HCT116 (cell line): ENCODE measurements around the gene APH1B. TPM values are rescaled to one million over a fixed set of nuclear protein-coding genes. Genes with fewer than 3 reads are reported as not detected.

ENCODE experiments used
- ATAC-seq: fragments of 200-7000 bp; cut with Tn5 transposase; 2 replicates; pipeline ENCODE4 v1.9.1; 2020; ENCODE audit warnings: mild to moderate bottlenecking, moderate library complexity
- BruUV-seq: library from RNA; stranded (reverse); fragments of 400-500 nt; replicated peaks from 2 replicates; lab custom pipeline; 2021; lab: Mats Ljungman, UMichigan
- CTCF ChIA-PET: fragments of 300-600 bp; sonication (Branson Sonifier 250); formaldehyde crosslinking; loops from one replicate; lab custom pipeline; 2021; ENCODE audit warnings: antibody characterized with exemption; lab: Charles Lee
- POLR2A ChIA-PET: fragments of 300-600, 350-600 bp; sonication (Branson Sonifier 250); formaldehyde crosslinking; loops from one replicate; lab custom pipeline; 2021; ENCODE audit warnings: antibody characterized with exemption; lab: Charles Lee
- RAD21 ChIA-PET, 2 experiments: fragments of 300-600 bp; sonication (Branson Sonifier 250); formaldehyde crosslinking; loops; one replicate each; lab custom pipeline; 2023; ENCODE audit warnings: low total read pairs in 2 of 2; ENCODE audit not compliant: uncharacterized antibody in 2 of 2, unreplicated experiment in 2 of 2, low non-redundant PET in 1 of 2; lab: Charles Lee
- DNase-seq: peaks from one replicate; pipeline ENCODE4 v3.0.0-alpha.2; 2010; ENCODE audit warnings: low read depth, low spot score
- H2AFZ ChIP-seq: fragments of 200-600 bp; shearing (Covaris generic), sonication (generic); 2 replicates; pipeline ENCODE4 v1.6.1; 2017; ENCODE audit warnings: low read depth, mixed run types, mixed read lengths, antibody characterized with exemption, low read length; ENCODE audit not compliant: poor library complexity, severe bottlenecking
- H3K27ac ChIP-seq: 2 replicates; pipeline ENCODE4 v1.5.1; 2012; ENCODE audit warnings: low read depth, low read length
- H3K27me3 ChIP-seq: fragments of 200-600 bp; sonication (generic); 2 replicates; pipeline ENCODE4 v1.6.1; 2016; ENCODE audit warnings: mixed run types, low read length, mixed read lengths; ENCODE audit not compliant: insufficient read depth
- H3K36me3 ChIP-seq, 2 experiments: fragments of 200-500 bp in 1 of 2; fragments of 200-600 bp in 1 of 2; sonication (Bioruptor generic) in 1 of 2; sonication (generic) in 1 of 2; 2 replicates each; pipeline versions ENCODE4 v1.5.1 to v1.6.1; 2014 to 2016; ENCODE audit warnings: low read length in 2 of 2, inconsistent platforms in 1 of 2, mixed read lengths in 1 of 2, mixed run types in 1 of 2; ENCODE audit not compliant: insufficient read depth in 2 of 2, control insufficient read depth in 1 of 2
- H3K4me1 ChIP-seq, 2 experiments: fragments of 200-600 bp in 1 of 2; sonication (generic) in 1 of 2; 2 replicates each; pipeline versions ENCODE4 v1.5.1 to v1.6.1; 2012 to 2017; ENCODE audit warnings: low read length in 2 of 2, inconsistent platforms in 1 of 2, mild to moderate bottlenecking in 1 of 2, mixed read lengths in 1 of 2, mixed run types in 1 of 2, moderate library complexity in 1 of 2; ENCODE audit not compliant: insufficient read depth in 2 of 2, control insufficient read depth in 1 of 2
- H3K4me2 ChIP-seq: fragments of 200-600 bp; sonication (generic); 2 replicates; pipeline ENCODE4 v1.6.1; 2017; ENCODE audit warnings: mixed run types, low read length, mixed read lengths
- H3K4me3 ChIP-seq, 2 experiments: fragments of 200-600 bp in 1 of 2; sonication (generic) in 1 of 2; replicated peaks in 1 of 2; 2 replicates each; pipeline ENCODE4 v1.5.1; 2011 to 2016; ENCODE audit warnings: low read length in 2 of 2, control low read depth in 1 of 2, low read depth in 1 of 2, mild to moderate bottlenecking in 1 of 2, mixed read lengths in 1 of 2, mixed run types in 1 of 2
- H3K79me2 ChIP-seq: fragments of 200-600 bp; sonication (generic); 2 replicates; pipeline ENCODE4 v1.6.1; 2017; ENCODE audit warnings: mild to moderate bottlenecking, mixed run types, low read length, moderate library complexity, mixed read lengths; ENCODE audit not compliant: insufficient read depth
- H3K9ac ChIP-seq: fragments of 200-600 bp; sonication (generic); 2 replicates; pipeline ENCODE4 v1.6.1; 2016; ENCODE audit warnings: low read length, mixed read lengths
- H3K9me2 ChIP-seq: fragments of 200-600 bp; sonication (generic), shearing (Covaris generic); 2 replicates; pipeline ENCODE4 v1.6.1; 2017; ENCODE audit warnings: mixed run types, mild to moderate bottlenecking, moderate library complexity; ENCODE audit not compliant: insufficient read depth
- H3K9me3 ChIP-seq, 2 experiments: fragments of 200-500 bp in 1 of 2; fragments of 200-600 bp in 1 of 2; sonication (Bioruptor generic) in 1 of 2; sonication (generic) in 1 of 2; 2 replicates each; pipeline ENCODE4 v1.6.1; 2014 to 2017; ENCODE audit warnings: low read length in 2 of 2, mixed read lengths in 2 of 2, inconsistent platforms in 1 of 2, low read depth in 1 of 2, mild to moderate bottlenecking in 1 of 2, mixed run types in 1 of 2, moderate library complexity in 1 of 2; ENCODE audit not compliant: control insufficient read depth in 1 of 2, insufficient read depth in 1 of 2
- H4K20me1 ChIP-seq: fragments of 200-600 bp; sonication (generic), shearing (Covaris generic); 2 replicates; pipeline ENCODE4 v1.6.1; 2017; ENCODE audit warnings: mixed run types, mild to moderate bottlenecking, moderate library complexity; ENCODE audit not compliant: insufficient read depth
- EGR1 ChIP-seq: IDR thresholded peaks from 2 replicates; pipeline ENCODE4 v1.6.1; 2012; ENCODE audit warnings: low read depth
- EZH2 ChIP-seq: fragments of 200-600 bp; sonication (generic); IDR thresholded peaks from 2 replicates; pipeline ENCODE4 v1.6.1; 2017; ENCODE audit warnings: antibody characterized with exemption, mixed run types
- JUND ChIP-seq: IDR thresholded peaks from 2 replicates; pipeline ENCODE4 v1.6.1; 2012
- RAD21 ChIP-seq: IDR thresholded peaks from 2 replicates; pipeline ENCODE4 v1.6.1; 2012; ENCODE audit warnings: low read depth, mild to moderate bottlenecking
- TCF7L2 ChIP-seq: IDR thresholded peaks from 2 replicates; pipeline ENCODE4 v1.7.0; 2011; ENCODE audit warnings: borderline replicate concordance, inconsistent platforms; ENCODE audit not compliant: insufficient read depth, insufficient read length; ENCODE audit errors: extremely low read depth
- YY1 ChIP-seq: IDR thresholded peaks from 2 replicates; pipeline ENCODE4 v1.6.1; 2011; ENCODE audit warnings: low read length, low read depth, moderate library complexity, mild to moderate bottlenecking; ENCODE audit not compliant: insufficient replicate concordance; ENCODE audit errors: extremely low read depth
- ZNF274 ChIP-seq: fragments of 200-500 bp; sonication (Bioruptor generic); IDR thresholded peaks from 2 replicates; pipeline ENCODE4 v1.6.1; 2014; ENCODE audit warnings: mild to moderate bottlenecking, low read depth, low read length, inconsistent platforms
- intact Hi-C: fragments of 100-400 bp; cut with micrococcal nuclease; formaldehyde crosslinking; loops from 2 replicates; pipeline ENCODE4 v1.10.0; 2022
- total RNA-seq: library from RNA; stranded (reverse); gene quantifications from one replicate; pipeline ENCODE4 v1.2.1, GENCODE V29; 2021; ENCODE audit not compliant: unreplicated experiment
- TF ChIP-seq, protein P1 (sequence below), 3 experiments: fragments of 200-600 bp in 1 of 3; sonication (generic) in 1 of 3; IDR thresholded peaks in 2 of 3; conservative IDR thresholded peaks in 1 of 3; 2 replicates each; pipeline ENCODE4 v1.5.1; 2012 to 2017; ENCODE audit warnings: low read depth in 2 of 3, low read length in 2 of 3, antibody characterized with exemption in 1 of 3, borderline replicate concordance in 1 of 3, control low read depth in 1 of 3, mild to moderate bottlenecking in 1 of 3, mixed read lengths in 1 of 3, mixed run types in 1 of 3, moderate library complexity in 1 of 3; ENCODE audit not compliant: insufficient read depth in 1 of 3
- TF ChIP-seq, protein P2 (sequence below): IDR thresholded peaks from 2 replicates; pipeline ENCODE4 v1.6.1; 2012
- TF ChIP-seq, protein P3 (sequence below): IDR thresholded peaks from 2 replicates; pipeline ENCODE4 v1.6.1; 2012; ENCODE audit warnings: low read depth

Gene APH1B
- total RNA-seq, 1 experiment from 2014 or later = 8.5 TPM

DNA sequence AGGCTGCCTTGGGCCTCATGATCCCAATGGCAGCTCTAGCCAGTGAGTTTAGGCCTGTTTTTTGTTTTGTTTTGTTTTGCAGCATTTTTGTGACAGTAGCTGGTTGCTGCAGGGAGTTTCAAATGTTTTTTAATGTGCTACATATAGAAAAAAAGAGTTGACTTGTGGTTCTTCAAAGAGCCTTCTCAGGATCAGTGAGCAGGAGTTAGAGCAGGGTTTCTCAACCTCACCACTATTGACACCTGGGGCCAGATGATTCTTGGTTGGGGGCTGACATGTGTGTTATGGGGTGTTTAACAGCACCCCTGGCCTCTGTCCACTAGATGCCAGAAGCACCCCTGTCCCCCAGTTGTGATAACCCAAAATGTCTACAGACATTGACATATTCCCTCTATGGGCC is 17.9 kb downstream of the APH1B start:
- POLR2A ChIA-PET = no interaction called here
- TF ChIP-seq, protein P1, sequence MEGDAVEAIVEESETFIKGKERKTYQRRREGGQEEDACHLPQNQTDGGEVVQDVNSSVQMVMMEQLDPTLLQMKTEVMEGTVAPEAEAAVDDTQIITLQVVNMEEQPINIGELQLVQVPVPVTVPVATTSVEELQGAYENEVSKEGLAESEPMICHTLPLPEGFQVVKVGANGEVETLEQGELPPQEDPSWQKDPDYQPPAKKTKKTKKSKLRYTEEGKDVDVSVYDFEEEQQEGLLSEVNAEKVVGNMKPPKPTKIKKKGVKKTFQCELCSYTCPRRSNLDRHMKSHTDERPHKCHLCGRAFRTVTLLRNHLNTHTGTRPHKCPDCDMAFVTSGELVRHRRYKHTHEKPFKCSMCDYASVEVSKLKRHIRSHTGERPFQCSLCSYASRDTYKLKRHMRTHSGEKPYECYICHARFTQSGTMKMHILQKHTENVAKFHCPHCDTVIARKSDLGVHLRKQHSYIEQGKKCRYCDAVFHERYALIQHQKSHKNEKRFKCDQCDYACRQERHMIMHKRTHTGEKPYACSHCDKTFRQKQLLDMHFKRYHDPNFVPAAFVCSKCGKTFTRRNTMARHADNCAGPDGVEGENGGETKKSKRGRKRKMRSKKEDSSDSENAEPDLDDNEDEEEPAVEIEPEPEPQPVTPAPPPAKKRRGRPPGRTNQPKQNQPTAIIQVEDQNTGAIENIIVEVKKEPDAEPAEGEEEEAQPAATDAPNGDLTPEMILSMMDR (IDR thresholded peaks at IDR 0.05 in 2 of 3, conservative IDR thresholded peaks at IDR 0.05 in 1 of 3; ENCODE audit: borderline replicate concordance in 1 of 3, insufficient read depth in 1 of 3, low read depth in 2 of 3, low read length in 2 of 3) = no peak
- TF ChIP-seq, all 23 proteins: peak for 0
- H2AFZ ChIP-seq = no peak overlapping the region
- DNase-seq (no peak), ATAC-seq (no peak)
- H3K27me3 ChIP-seq = no peaks in the 10 kb centered on the region
- ChIA-PET RAD21 (no interaction called here), CTCF (interaction anchor here (1.3 kb wide), 1 partner anchor 107 kb away, joined by 3 read pairs; no protein-coding TSS in a partner anchor)
- peaks cover 0 to 7% of the 10 kb centered on the region in 2 experiments; a peak in 2 of 4 replicates for H3K4me1 ChIP-seq
- H4K20me1 ChIP-seq = no peaks in the 10 kb centered on the region
- H3K4me3 ChIP-seq = no peak overlapping the region
- H3K79me2 ChIP-seq = no peaks in the 10 kb centered on the region
- H3K36me3 ChIP-seq = no peaks in the 10 kb centered on the region
- intact Hi-C loops = no loop called here
- H3K9me3 ChIP-seq = no peaks in the 10 kb centered on the region
- H3K27ac ChIP-seq = no peak overlapping the region
- BruUV-seq = no TSS peak
- no peak overlapping the region for H3K4me2 ChIP-seq
- H3K9ac ChIP-seq = no peak overlapping the region
- no peaks in the 10 kb centered on the region for H3K9me2 ChIP-seq

DNA sequence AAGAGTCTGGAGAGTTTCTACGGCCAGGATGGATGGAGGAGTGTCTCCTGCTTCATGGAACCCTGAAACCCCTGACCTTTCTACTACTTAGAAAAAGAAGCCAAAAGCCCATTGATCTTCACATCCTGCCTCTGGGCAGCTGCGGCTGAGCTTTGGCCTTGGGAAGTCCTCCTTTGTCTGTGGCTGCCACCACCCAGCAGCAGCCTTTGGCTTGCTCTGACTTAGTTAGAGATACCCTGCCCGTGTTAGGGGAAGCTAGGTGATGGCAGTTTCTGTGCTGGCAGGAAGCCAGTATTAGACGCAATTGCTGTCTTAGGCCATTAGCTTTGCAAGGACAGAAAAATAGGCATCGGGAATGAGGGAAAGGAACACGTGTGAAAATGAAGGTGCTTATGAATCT is 18.8 kb downstream of the APH1B start:
- ChIA-PET RAD21 (no interaction called here), POLR2A (no interaction called here), CTCF (no interaction called here)
- BruUV-seq = no TSS peak
- Histone ChIP-seq H3K27ac (no peak overlapping the region), H2AFZ (no peak overlapping the region), H3K9me2 (no peaks in the 10 kb centered on the region), H3K9me3 (no peaks in the 10 kb centered on the region), H3K27me3 (no peaks in the 10 kb centered on the region), H3K36me3 (no peaks in the 10 kb centered on the region), H3K79me2 (no peaks in the 10 kb centered on the region), H3K9ac (no peak overlapping the region), H3K4me2 (no peak overlapping the region), H4K20me1 (no peaks in the 10 kb centered on the region), H3K4me3 (no peak overlapping the region), H3K4me1 (peaks cover 0 to 7% of the 10 kb centered on the region in 2 experiments; a peak in 2 of 4 replicates)
- ATAC-seq (no peak), DNase-seq (no peak)
- intact Hi-C loops = no loop called here
- TF ChIP-seq EGR1 (no peak), TCF7L2 (no peak), ZNF274 (no peak), RAD21 (no peak), JUND (no peak), EZH2 (no peak), YY1 (no peak)
- TF ChIP-seq, protein P2, sequence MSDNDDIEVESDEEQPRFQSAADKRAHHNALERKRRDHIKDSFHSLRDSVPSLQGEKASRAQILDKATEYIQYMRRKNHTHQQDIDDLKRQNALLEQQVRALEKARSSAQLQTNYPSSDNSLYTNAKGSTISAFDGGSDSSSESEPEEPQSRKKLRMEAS = no peak
- TF ChIP-seq, protein P1 (IDR thresholded peaks at IDR 0.05 in 2 of 3, conservative IDR thresholded peaks at IDR 0.05 in 1 of 3; ENCODE audit: borderline replicate concordance in 1 of 3, insufficient read depth in 1 of 3, low read depth in 2 of 3, low read length in 2 of 3) = no peak
- TF ChIP-seq, protein P3, sequence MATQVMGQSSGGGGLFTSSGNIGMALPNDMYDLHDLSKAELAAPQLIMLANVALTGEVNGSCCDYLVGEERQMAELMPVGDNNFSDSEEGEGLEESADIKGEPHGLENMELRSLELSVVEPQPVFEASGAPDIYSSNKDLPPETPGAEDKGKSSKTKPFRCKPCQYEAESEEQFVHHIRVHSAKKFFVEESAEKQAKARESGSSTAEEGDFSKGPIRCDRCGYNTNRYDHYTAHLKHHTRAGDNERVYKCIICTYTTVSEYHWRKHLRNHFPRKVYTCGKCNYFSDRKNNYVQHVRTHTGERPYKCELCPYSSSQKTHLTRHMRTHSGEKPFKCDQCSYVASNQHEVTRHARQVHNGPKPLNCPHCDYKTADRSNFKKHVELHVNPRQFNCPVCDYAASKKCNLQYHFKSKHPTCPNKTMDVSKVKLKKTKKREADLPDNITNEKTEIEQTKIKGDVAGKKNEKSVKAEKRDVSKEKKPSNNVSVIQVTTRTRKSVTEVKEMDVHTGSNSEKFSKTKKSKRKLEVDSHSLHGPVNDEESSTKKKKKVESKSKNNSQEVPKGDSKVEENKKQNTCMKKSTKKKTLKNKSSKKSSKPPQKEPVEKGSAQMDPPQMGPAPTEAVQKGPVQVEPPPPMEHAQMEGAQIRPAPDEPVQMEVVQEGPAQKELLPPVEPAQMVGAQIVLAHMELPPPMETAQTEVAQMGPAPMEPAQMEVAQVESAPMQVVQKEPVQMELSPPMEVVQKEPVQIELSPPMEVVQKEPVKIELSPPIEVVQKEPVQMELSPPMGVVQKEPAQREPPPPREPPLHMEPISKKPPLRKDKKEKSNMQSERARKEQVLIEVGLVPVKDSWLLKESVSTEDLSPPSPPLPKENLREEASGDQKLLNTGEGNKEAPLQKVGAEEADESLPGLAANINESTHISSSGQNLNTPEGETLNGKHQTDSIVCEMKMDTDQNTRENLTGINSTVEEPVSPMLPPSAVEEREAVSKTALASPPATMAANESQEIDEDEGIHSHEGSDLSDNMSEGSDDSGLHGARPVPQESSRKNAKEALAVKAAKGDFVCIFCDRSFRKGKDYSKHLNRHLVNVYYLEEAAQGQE = no peak
